H1 (cell line): ENCODE measurements around the gene TMEM72.

Experiments used
- CEBPB ChIP-seq: IDR thresholded peaks from 2 replicates; pipeline ENCODE4 v1.6.1; 2012; ENCODE audit warnings: low read depth, low read length
- CTCF ChIP-seq, 3 experiments: IDR thresholded peaks; 1 replicate in 2 of 3; 2 replicates in 1 of 3; pipeline versions ENCODE4 v1.5.1 to v1.6.1; 2011; ENCODE audit warnings: low read length in 3 of 3, mild to moderate bottlenecking in 3 of 3, inconsistent platforms in 2 of 3, low read depth in 1 of 3, moderate library complexity in 1 of 3; ENCODE audit not compliant: insufficient read depth in 1 of 3; ENCODE audit errors: control extremely low read depth in 1 of 3
- FOSL1 ChIP-seq: IDR thresholded peaks from 2 replicates; pipeline ENCODE4 v1.6.1; 2011; ENCODE audit warnings: mild to moderate bottlenecking, low read depth, low read length, moderate library complexity; ENCODE audit not compliant: insufficient read depth
- GABPA ChIP-seq: IDR thresholded peaks from 2 replicates; pipeline ENCODE4 v1.6.1; 2011; ENCODE audit warnings: mild to moderate bottlenecking, low read length, moderate library complexity, borderline replicate concordance; ENCODE audit not compliant: insufficient read depth
- GTF2F1 ChIP-seq: IDR thresholded peaks from 2 replicates; pipeline ENCODE4 v1.6.1; 2012; ENCODE audit warnings: low read depth, low read length, improper control_type of control experiment, borderline replicate concordance
- JUN ChIP-seq: IDR thresholded peaks from 2 replicates; pipeline ENCODE4 v1.6.1; 2011; ENCODE audit warnings: low read depth, mild to moderate bottlenecking, improper control_type of control experiment, low read length
- POLR2A ChIP-seq, 2 experiments: IDR thresholded peaks; 1 replicate in 1 of 2; 2 replicates in 1 of 2; pipeline ENCODE4 v1.6.1; 2011; ENCODE audit warnings: low read depth in 2 of 2, low read length in 2 of 2, mild to moderate bottlenecking in 2 of 2; ENCODE audit errors: control extremely low read depth in 1 of 2
- POLR2AphosphoS5 ChIP-seq: IDR thresholded peaks from 2 replicates; pipeline ENCODE4 v1.6.1; 2011; ENCODE audit warnings: low read depth, low read length
- TAF1 ChIP-seq: IDR thresholded peaks from 2 replicates; pipeline ENCODE4 v1.6.1; 2011; ENCODE audit warnings: mild to moderate bottlenecking, low read depth, low read length
- YY1 ChIP-seq: IDR thresholded peaks from 2 replicates; pipeline ENCODE4 v1.6.1; 2011; ENCODE audit warnings: low read depth, mild to moderate bottlenecking, low read length

GRCh38 chr10:44862924-44863323, 48.2 kb upstream of the TMEM72 start:
- TF ChIP-seq CEBPB, result no peak
- TF ChIP-seq POLR2A (IDR thresholded peaks at IDR 0.05; ENCODE audit: control extremely low read depth in 1 of 2, low read depth in 2 of 2, low read length in 2 of 2), result no peak
- no peak for TF ChIP-seq YY1
- TF ChIP-seq CTCF (IDR thresholded peaks at IDR 0.05; ENCODE audit: control extremely low read depth in 1 of 3, insufficient read depth in 1 of 3, low read depth in 1 of 3, low read length in 3 of 3), result no peak
- TF ChIP-seq TAF1, result no peak
- TF ChIP-seq GTF2F1, result no peak
- no peak for TF ChIP-seq JUN
- TF ChIP-seq POLR2AphosphoS5, result no peak
- TF ChIP-seq FOSL1, result no peak
- TF ChIP-seq GABPA, result no peak
